ENCODE data around the gene KLRB1. TPM values are rescaled to one million over a fixed set of nuclear protein-coding genes. Genes with fewer than 3 reads are reported as not detected.

The KLRB1 gene
- total and polyA plus RNA-seq, 2 of the 13 experiments (the other 11 are each of a cell fraction or from before 2014, with no cell fraction given) = not detected

DNA sequence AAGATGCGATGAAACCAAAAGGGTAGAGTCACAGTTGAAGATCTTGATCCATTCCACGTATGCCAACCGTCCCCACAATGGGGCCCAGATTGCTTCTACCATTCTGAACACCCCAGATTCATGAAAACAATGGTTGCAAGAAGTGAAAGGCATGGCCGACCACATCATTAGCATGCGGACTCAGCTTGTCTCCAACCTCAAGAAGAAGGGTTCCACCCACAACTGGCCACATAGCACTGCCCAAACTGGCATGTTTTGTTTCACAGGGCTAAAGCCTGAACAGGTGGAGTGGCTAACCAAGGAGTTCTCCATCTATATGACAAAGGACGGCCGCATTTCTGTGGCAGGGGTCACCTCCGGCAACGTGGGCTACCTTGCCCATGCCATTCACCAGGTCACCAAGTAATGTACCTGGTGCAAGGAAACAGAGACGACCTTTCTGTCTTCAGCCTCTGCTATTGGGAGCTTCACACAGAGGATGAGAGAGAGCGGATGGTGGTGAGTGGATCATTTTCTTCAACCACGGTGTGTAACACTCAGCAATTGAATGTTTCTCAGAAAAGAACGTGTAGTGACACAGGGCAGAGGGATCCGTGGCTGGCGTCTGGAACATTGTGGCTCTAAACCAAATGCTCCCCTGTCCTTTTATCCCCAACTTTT, 35.0 kb upstream of the KLRB1 start:
- Histone ChIP-seq H3K9ac (ENCODE audit: insufficient read depth, low read depth, low read length) (no peak overlapping the region), H2AFZ (ENCODE audit: low read length) (no peak overlapping the region), H3K36me3 (replicated peaks in 1 of 2; ENCODE audit: control insufficient read depth in 1 of 2, insufficient read depth in 2 of 2, low read length in 2 of 2) (no peaks in the 10 kb centered on the region), H4K20me1 (ENCODE audit: insufficient read depth, low read length) (no peaks in the 10 kb centered on the region), H3K9me3 (ENCODE audit: low read length) (no peaks in the 10 kb centered on the region), H3K79me2 (ENCODE audit: insufficient read depth, low read length) (no peaks in the 10 kb centered on the region), H3K4me3 (replicated peaks in 1 of 3; ENCODE audit: insufficient read depth in 1 of 3, low read depth in 2 of 3, low read length in 3 of 3) (no peak overlapping the region), H3K27ac (ENCODE audit: extremely low read length, insufficient read depth, low read length) (no peak overlapping the region), H3K27me3 (ENCODE audit: control insufficient read depth in 1 of 2, insufficient read depth in 2 of 2, low read length in 2 of 2) (no peaks in the 10 kb centered on the region), H3K4me2 (ENCODE audit: low read depth, low read length) (no peak overlapping the region), H3K4me1 (ENCODE audit: insufficient read depth, low read length) (peaks cover 10% of the 10 kb centered on the region; the same call in 1 of the 2 replicates)
- ATAC-seq (no peak), DNase-seq (ENCODE audit: low spot score) (no peak), FAIRE-seq (no peak)
- POLR2A ChIA-PET = no interaction called here
- 69% methylated on average over 14 of the region's 15 CpGs for WGBS (ENCODE audit: low lambda C conversion rate)
- in situ Hi-C loops (cut with HindIII; ENCODE audit: extremely low pct_ligation_motif_present, low pct_unique_long_range_greater_than_20kb) (no loop called here), intact Hi-C loops (cut with micrococcal nuclease; ENCODE audit: unreplicated experiment) (no loop called here)
- no TSS peak for BruUV-seq (replicated peaks)
- CTCF ChIA-PET (ENCODE audit: low intra/inter-chr PET ratio, low total read pairs) = no interaction called here
- TF ChIP-seq, protein P1, sequence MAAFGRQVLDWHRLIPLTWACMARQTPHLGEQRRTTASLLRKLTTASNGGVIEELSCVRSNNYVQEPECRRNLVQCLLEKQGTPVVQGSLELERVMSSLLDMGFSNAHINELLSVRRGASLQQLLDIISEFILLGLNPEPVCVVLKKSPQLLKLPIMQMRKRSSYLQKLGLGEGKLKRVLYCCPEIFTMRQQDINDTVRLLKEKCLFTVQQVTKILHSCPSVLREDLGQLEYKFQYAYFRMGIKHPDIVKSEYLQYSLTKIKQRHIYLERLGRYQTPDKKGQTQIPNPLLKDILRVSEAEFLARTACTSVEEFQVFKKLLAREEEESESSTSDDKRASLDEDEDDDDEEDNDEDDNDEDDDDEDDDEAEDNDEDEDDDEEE (CRISPR knock-in tag; IDR thresholded peaks at IDR 0.05) = no peak
- no peak for TF ChIP-seq PHF21A (CRISPR knock-in tag; IDR thresholded peaks at IDR 0.05)
- TF ChIP-seq PITX1 (CRISPR knock-in tag; IDR thresholded peaks at IDR 0.05) = no peak
- TF ChIP-seq DPF2 (CRISPR knock-in tag; IDR thresholded peaks at IDR 0.05; ENCODE audit: borderline replicate concordance, low read depth) = no peak
- TF ChIP-seq ZBTB7A (CRISPR knock-in tag; IDR thresholded peaks at IDR 0.05) = no peak
- no peak for TF ChIP-seq ZNF713 (CRISPR knock-in tag; IDR thresholded peaks at IDR 0.05)
- TF ChIP-seq, protein P2, sequence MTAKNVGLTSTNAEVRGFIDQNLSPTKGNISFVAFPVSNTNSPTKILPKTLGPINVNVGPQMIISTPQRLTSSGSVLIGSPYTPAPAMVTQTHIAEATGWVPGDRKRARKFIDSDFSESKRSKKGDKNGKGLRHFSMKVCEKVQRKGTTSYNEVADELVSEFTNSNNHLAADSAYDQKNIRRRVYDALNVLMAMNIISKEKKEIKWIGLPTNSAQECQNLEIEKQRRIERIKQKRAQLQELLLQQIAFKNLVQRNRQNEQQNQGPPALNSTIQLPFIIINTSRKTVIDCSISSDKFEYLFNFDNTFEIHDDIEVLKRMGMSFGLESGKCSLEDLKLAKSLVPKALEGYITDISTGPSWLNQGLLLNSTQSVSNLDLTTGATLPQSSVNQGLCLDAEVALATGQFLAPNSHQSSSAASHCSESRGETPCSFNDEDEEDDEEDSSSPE (CRISPR knock-in tag; IDR thresholded peaks at IDR 0.05) = no peak
- TF ChIP-seq MEIS2 (CRISPR knock-in tag; IDR thresholded peaks at IDR 0.05) = no peak
- TF ChIP-seq HMG20A (CRISPR knock-in tag; IDR thresholded peaks at IDR 0.05; ENCODE audit: borderline replicate concordance) = no peak
- no peak for TF ChIP-seq ZFP36L2 (CRISPR knock-in tag; IDR thresholded peaks at IDR 0.05)
- no peak for TF ChIP-seq ZNF441 (CRISPR knock-in tag; IDR thresholded peaks at IDR 0.05; ENCODE audit: borderline replicate concordance)
- TF ChIP-seq, protein P3, sequence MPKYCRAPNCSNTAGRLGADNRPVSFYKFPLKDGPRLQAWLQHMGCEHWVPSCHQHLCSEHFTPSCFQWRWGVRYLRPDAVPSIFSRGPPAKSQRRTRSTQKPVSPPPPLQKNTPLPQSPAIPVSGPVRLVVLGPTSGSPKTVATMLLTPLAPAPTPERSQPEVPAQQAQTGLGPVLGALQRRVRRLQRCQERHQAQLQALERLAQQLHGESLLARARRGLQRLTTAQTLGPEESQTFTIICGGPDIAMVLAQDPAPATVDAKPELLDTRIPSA (CRISPR knock-in tag; IDR thresholded peaks at IDR 0.05; ENCODE audit: borderline replicate concordance) = no peak
- no peak for TF ChIP-seq ZNF773 (CRISPR knock-in tag; IDR thresholded peaks at IDR 0.05; ENCODE audit: borderline replicate concordance)
- TF ChIP-seq ZNF383 (CRISPR knock-in tag; IDR thresholded peaks at IDR 0.05; ENCODE audit: borderline replicate concordance) = no peak
- TF ChIP-seq PHB2 (IDR thresholded peaks at IDR 0.05; ENCODE audit: partially characterized antibody) = no peak
- TF ChIP-seq ZNF207 (IDR thresholded peaks at IDR 0.05; ENCODE audit: borderline replicate concordance) = no peak
- no peak for TF ChIP-seq SOX5 (CRISPR knock-in tag; IDR thresholded peaks at IDR 0.05; ENCODE audit: borderline replicate concordance)
- TF ChIP-seq, protein P4, sequence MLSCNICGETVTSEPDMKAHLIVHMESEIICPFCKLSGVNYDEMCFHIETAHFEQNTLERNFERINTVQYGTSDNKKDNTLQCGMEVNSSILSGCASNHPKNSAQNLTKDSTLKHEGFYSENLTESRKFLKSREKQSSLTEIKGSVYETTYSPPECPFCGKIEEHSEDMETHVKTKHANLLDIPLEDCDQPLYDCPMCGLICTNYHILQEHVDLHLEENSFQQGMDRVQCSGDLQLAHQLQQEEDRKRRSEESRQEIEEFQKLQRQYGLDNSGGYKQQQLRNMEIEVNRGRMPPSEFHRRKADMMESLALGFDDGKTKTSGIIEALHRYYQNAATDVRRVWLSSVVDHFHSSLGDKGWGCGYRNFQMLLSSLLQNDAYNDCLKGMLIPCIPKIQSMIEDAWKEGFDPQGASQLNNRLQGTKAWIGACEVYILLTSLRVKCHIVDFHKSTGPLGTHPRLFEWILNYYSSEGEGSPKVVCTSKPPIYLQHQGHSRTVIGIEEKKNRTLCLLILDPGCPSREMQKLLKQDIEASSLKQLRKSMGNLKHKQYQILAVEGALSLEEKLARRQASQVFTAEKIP (CRISPR knock-in tag; IDR thresholded peaks at IDR 0.05; ENCODE audit: borderline replicate concordance) = no peak
- TF ChIP-seq ATF1 (CRISPR knock-in tag; IDR thresholded peaks at IDR 0.05) = no peak

Measured in HepG2 (cell line).